SH-SY5Y (cell line): ENCODE measurements around the gene NKX2-2.

Experiments
- GATA2 ChIP-seq: IDR thresholded peaks from 2 replicates; pipeline ENCODE4 v1.6.1; 2011; ENCODE audit warnings: mild to moderate bottlenecking, low read depth, low read length
- GATA3 ChIP-seq: IDR thresholded peaks from 2 replicates; pipeline ENCODE4 v1.6.1; 2011; ENCODE audit warnings: low read depth, mild to moderate bottlenecking, low read length, moderate library complexity

DNA sequence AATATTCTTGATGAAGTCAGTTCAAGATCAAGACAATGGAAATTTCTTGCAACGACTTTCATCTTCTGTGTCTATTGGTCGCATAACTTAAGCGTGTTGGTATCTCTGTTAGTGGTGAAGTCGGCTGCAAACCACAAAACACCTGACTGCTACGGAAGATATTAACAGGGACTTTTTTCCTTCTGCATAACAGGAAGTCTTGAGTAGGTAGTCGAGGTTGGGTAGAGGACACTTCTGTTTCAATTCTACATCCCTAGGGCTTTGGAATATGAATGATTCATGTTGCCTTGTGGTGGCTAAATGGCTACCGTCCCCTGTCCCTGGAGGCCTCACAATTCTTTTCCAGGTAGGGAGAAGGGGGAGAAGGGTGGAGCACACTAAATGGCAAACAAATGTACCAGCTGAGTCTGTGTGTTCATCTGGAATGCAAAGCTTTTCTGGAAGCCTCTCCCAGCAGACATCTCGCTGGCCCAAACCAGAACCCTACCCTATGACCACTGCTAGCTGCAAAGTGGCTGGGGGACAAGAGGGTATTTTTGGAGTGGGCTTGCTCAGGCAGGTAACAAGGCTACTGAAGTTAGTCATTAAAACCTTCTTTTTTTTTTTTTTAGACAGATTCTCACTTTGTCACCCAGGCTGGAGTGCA lies 34.6 kb upstream of the NKX2-2 start:
- TF ChIP-seq GATA2: no peak
- no peak for TF ChIP-seq GATA3
